ENCODE measurements around the gene IGFL2. TPM values are rescaled to one million over a fixed set of nuclear protein-coding genes. Genes with fewer than 3 reads are reported as not detected.
"Not testable (repeated sequence)": the region's sequence is repeated elsewhere in the genome, so short reads cannot be mapped to it uniquely, and the experiment has no call there.

The IGFL2 gene
- total RNA-seq, 1 donor from 2014 or later: 0.40 TPM

GRCh38 chr19:46159418-46160232 lies 11.6 kb downstream of the IGFL2 start:
- Mint-ChIP-seq H3K27me3 (peaks cover 25% of the 10 kb centered on the region), H3K27ac (no peak overlapping the region), H3K4me1 (no peaks in the 10 kb centered on the region), H3K9me3 (peaks cover 20% of the 10 kb centered on the region), H3K4me3 (no peak overlapping the region), H3K36me3 (ENCODE audit: low read depth) (no peaks in the 10 kb centered on the region)
- intact Hi-C loops (cut with micrococcal nuclease): no loop called here
- no peak for DNase-seq

GRCh38 chr19:46160233-46160775 lies 12.3 kb downstream of the IGFL2 start:
- Mint-ChIP-seq H3K27ac (no peak overlapping the region), H3K4me3 (no peak overlapping the region), H3K27me3 (peaks cover 24% of the 10 kb centered on the region), H3K4me1 (no peaks in the 10 kb centered on the region), H3K9me3 (peaks cover 20% of the 10 kb centered on the region), H3K36me3 (ENCODE audit: low read depth) (no peaks in the 10 kb centered on the region)
- intact Hi-C loops (cut with micrococcal nuclease): no loop called here
- no peak for DNase-seq

- intact Hi-C loops (cut with micrococcal nuclease); DNase-seq; H3K27ac Mint-ChIP-seq; H3K36me3 Mint-ChIP-seq (ENCODE audit: low read depth); H3K4me1 Mint-ChIP-seq; H3K4me3 Mint-ChIP-seq: not testable (repeated sequence)
- Mint-ChIP-seq H3K27me3 (peaks cover 19% of the 10 kb centered on the region), H3K9me3 (peaks cover 20% of the 10 kb centered on the region)
These were observed 13.7 kb downstream of the IGFL2 start for GRCh38 chr19:46161642-46162257.

- no peak overlapping the region for H3K27ac Mint-ChIP-seq
- intact Hi-C loops (cut with micrococcal nuclease): no loop called here
- H3K27me3 Mint-ChIP-seq: peaks cover 19% of the 10 kb centered on the region
- no peak overlapping the region for H3K4me3 Mint-ChIP-seq
- H3K9me3 Mint-ChIP-seq: peaks cover 20% of the 10 kb centered on the region
- H3K36me3 Mint-ChIP-seq (ENCODE audit: low read depth): no peaks in the 10 kb centered on the region
- no peaks in the 10 kb centered on the region for H3K4me1 Mint-ChIP-seq
- DNase-seq: no peak
These were observed 14.7 kb downstream of the IGFL2 start for GRCh38 chr19:46162731-46163130.

GRCh38 chr19:46173886-46174480 lies 25.9 kb downstream of the IGFL2 start:
- Mint-ChIP-seq H3K27ac (no peak overlapping the region), H3K4me3 (no peak overlapping the region), H3K36me3 (ENCODE audit: low read depth) (no peaks in the 10 kb centered on the region), H3K9me3 (no peaks in the 10 kb centered on the region), H3K27me3 (peaks cover 23% of the 10 kb centered on the region), H3K4me1 (peaks cover 2% of the 10 kb centered on the region)
- intact Hi-C loops (cut with micrococcal nuclease): no loop called here
- DNase-seq: no peak

GRCh38 chr19:46176116-46176860 lies 28.2 kb downstream of the IGFL2 start:
- intact Hi-C loops (cut with micrococcal nuclease): no loop called here

GRCh38 chr19:46179076-46179759 lies 31.2 kb downstream of the IGFL2 start:
- no peak overlapping the region for H3K27ac Mint-ChIP-seq
- intact Hi-C loops (cut with micrococcal nuclease): no loop called here
- no peaks in the 10 kb centered on the region for H3K36me3 Mint-ChIP-seq (ENCODE audit: low read depth)
- no peaks in the 10 kb centered on the region for H3K9me3 Mint-ChIP-seq
- H3K4me3 Mint-ChIP-seq: no peak overlapping the region
- DNase-seq: no peak
- peaks cover 14% of the 10 kb centered on the region for H3K27me3 Mint-ChIP-seq
- H3K4me1 Mint-ChIP-seq: peaks cover 9% of the 10 kb centered on the region

More at GRCh38 chr19:46176116-46176860, 28.2 kb downstream of the IGFL2 start:
- Mint-ChIP-seq H3K4me1 (peaks cover 4% of the 10 kb centered on the region), H3K27me3 (peaks cover 25% of the 10 kb centered on the region), H3K36me3 (ENCODE audit: low read depth) (no peaks in the 10 kb centered on the region), H3K27ac (no peak overlapping the region), H3K9me3 (no peaks in the 10 kb centered on the region), H3K4me3 (no peak overlapping the region)
- DNase-seq: no peak

GRCh38 chr19:46180701-46181387 lies 32.8 kb downstream of the IGFL2 start:
- Mint-ChIP-seq H3K9me3 (no peaks in the 10 kb centered on the region), H3K27ac (no peak overlapping the region), H3K4me3 (no peak overlapping the region), H3K4me1 (peaks cover 21% of the 10 kb centered on the region), H3K27me3 (peaks cover 12% of the 10 kb centered on the region), H3K36me3 (ENCODE audit: low read depth) (no peaks in the 10 kb centered on the region)
- no peak for DNase-seq
- intact Hi-C loops (cut with micrococcal nuclease): no loop called here

GRCh38 chr19:46181388-46181779 lies 33.3 kb downstream of the IGFL2 start:
- Mint-ChIP-seq H3K27me3 (peaks cover 10% of the 10 kb centered on the region), H3K27ac (no peak overlapping the region), H3K9me3 (no peaks in the 10 kb centered on the region), H3K4me3 (peak overlapping the region; percentile 14), H3K4me1 (peaks cover 19% of the 10 kb centered on the region), H3K36me3 (ENCODE audit: low read depth) (no peaks in the 10 kb centered on the region)
- intact Hi-C loops (cut with micrococcal nuclease): no loop called here
- DNase-seq: peak; percentile 60

GRCh38 chr19:46182476-46182875 lies 34.4 kb downstream of the IGFL2 start:
- peaks cover 19% of the 10 kb centered on the region for H3K4me1 Mint-ChIP-seq
- no peak overlapping the region for H3K4me3 Mint-ChIP-seq
- H3K9me3 Mint-ChIP-seq: no peaks in the 10 kb centered on the region
- DNase-seq: no peak
- peaks cover 13% of the 10 kb centered on the region for H3K27me3 Mint-ChIP-seq
- H3K27ac Mint-ChIP-seq: no peak overlapping the region
- intact Hi-C loops (cut with micrococcal nuclease): no loop called here
- H3K36me3 Mint-ChIP-seq (ENCODE audit: low read depth): no peaks in the 10 kb centered on the region

- DNase-seq; intact Hi-C loops (cut with micrococcal nuclease); H3K9me3 Mint-ChIP-seq; H3K36me3 Mint-ChIP-seq (ENCODE audit: low read depth): not testable (repeated sequence)
- Mint-ChIP-seq H3K4me3 (peak overlapping the region; percentile 10), H3K4me1 (peaks cover 19% of the 10 kb centered on the region), H3K27me3 (peaks cover 19% of the 10 kb centered on the region), H3K27ac (peak overlapping the region; percentile 85)
These were observed 37.0 kb downstream of the IGFL2 start for GRCh38 chr19:46184775-46185710.

GRCh38 chr19:46186101-46186716 lies 38.2 kb downstream of the IGFL2 start:
- Mint-ChIP-seq H3K4me3 (no peak overlapping the region), H3K9me3 (no peaks in the 10 kb centered on the region), H3K36me3 (ENCODE audit: low read depth) (no peaks in the 10 kb centered on the region), H3K27me3 (peaks cover 25% of the 10 kb centered on the region), H3K4me1 (peaks cover 18% of the 10 kb centered on the region), H3K27ac (no peak overlapping the region)
- DNase-seq: no peak
- intact Hi-C loops (cut with micrococcal nuclease): no loop called here
